Mononuclear cell (primary cell): ENCODE measurements around the gene PCDH19. TPM values are rescaled to one million over a fixed set of nuclear protein-coding genes. Genes with fewer than 3 reads are reported as not detected.

ENCODE experiments used
- H3K27me3 ChIP-seq: 2 replicates; pipeline ENCODE4 v1.6.0; 2011; ENCODE audit warnings: low read length, control low read depth; ENCODE audit not compliant: insufficient read depth
- H3K4me1 ChIP-seq: 2 replicates; pipeline ENCODE4 v1.5.1; 2011; ENCODE audit warnings: mild to moderate bottlenecking, low read length, control low read depth; ENCODE audit not compliant: insufficient read depth
- H3K4me3 ChIP-seq: 2 replicates; pipeline ENCODE4 v1.5.1; 2011; ENCODE audit warnings: mild to moderate bottlenecking, low read length, moderate library complexity
- H3K9me3 ChIP-seq: 2 replicates; pipeline ENCODE4 v1.5.1; 2011; ENCODE audit warnings: low read depth, mild to moderate bottlenecking, control low read depth, low read length
- total RNA-seq: library from RNA; depleted of rRNA; stranded (reverse); fragments of >200 nt; gene quantifications from one replicate; pipeline ENCODE4 v1.2.3, GENCODE V29; 2012

Gene PCDH19
- total RNA-seq, 1 donor, result not detected

DNA sequence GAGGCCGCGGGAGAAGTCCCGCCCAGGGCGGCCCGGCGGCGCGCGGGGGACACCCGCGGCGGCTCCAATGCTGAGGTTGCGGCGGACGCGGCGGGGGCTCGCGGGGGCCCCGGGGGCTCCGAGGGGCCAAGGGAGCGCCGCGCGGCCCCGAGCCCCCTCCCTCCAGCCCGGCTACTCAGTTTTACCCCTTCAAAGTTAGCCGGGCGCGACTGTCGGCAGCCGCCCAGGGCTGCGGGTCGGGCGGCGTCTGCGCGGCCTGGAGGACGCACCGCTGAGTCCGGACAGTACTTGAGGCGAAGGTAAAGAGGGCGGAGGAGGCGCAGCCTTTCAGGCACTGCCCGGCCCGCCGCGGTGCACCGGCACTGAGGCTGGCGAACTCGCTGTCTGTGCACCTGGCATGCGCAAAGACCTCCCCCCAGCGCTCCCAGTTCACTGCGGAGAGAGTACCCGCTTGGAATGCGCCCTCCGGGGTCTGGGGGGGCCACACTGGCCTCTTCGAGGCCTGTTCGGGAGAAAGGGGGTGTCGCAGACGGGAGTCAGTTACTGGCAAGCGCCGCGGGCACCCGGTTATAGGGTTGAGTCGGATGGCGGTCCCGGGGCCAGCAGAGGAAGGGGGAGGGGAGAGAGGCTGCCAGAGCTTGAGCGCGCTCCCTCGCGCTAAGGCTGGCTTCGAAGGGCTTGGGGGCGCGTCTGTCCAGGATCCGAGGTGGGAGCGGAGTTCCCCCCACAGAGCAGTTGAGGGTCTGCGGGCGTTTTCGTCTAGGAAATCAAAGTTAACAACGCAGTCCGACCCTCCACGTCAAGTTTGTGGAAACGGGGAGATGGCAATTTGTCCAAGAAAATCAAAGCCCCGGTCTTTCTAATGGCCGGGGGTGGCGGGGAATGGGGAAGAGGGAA lies 1.1 kb downstream of the PCDH19 start:
- H3K4me1 ChIP-seq, result no peaks in the 10 kb centered on the region
- H3K4me3 ChIP-seq, result no peak overlapping the region
- H3K9me3 ChIP-seq, result no peaks in the 10 kb centered on the region
- peaks cover 58% of the 10 kb centered on the region for H3K27me3 ChIP-seq

DNA sequence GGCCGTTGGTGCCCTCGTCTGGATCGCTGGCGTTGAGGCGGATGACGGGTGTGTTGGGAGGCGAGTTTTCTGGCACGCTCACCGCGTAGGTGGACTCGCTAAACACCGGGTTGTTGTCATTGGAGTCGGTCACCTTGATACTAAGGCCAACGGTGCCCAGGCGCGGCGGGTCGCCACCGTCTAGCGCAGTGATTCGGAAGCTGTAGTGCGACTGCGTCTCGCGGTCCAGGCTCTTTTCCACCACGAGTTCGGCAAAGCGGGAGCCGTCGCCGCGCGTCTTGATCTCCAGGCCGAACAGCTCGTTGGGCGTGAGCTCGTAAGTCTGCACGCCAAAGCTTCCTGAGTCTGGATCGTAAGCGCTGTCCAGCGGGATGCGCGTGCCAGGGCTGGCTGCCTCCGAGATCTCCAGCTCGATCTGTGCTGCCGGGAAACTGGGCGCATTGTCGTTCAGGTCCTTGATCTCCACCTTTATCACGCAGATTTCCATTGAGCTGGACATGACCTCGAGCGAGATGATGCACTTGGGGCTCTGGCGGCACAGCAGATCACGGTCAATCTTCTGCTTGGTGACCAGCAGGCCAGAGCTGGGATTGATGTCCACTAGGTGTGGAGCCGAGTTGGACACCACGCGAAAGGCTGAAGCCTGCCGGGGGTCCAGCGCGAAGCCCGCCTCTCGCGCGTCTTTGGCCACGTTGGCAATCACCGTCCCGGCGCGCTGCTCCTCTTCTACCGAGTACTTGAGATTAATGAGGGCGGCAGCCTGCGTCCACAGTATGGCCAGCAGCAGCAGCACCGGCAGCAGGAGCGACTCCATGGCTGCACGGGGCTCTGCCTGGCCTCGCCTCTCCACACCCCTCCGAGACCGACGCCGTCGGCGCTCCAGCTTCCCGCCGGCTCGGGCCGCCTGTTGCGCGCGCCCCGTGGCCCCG lies 2.0 kb downstream of the PCDH19 start:
- H3K4me1 ChIP-seq, result no peaks in the 10 kb centered on the region
- no peak overlapping the region for H3K4me3 ChIP-seq
- H3K27me3 ChIP-seq, result peaks cover 56% of the 10 kb centered on the region
- H3K9me3 ChIP-seq, result no peaks in the 10 kb centered on the region

DNA sequence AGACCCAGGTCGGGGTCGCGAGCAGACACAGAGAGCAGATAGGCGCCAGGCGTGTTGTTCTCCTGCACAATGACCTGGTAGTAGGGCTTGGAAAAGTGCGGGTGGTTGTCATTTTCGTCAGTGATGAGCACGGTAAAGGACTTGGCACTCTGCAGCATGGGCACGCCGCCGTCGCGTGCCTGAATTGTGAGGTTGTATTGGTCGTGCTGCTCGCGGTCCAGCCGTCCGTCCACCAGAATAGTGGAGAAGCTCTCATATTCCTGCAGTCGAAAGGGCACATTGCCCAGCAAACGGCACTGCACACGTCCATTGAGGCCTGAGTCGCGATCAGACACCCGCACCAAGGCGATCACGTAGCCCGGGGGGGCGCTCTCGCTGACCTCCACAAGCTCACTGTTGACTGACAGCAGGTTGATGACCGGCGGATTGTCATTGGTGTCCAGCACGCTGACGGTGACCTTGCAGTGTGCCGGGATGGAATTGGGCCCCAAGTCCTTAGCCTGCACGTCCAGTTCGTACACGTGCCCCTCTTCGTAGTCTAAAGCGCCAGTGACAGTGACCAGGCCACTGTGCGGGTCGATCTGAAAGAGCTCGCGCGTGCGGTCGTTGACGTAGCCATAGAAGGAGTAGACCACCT lies 2.8 kb downstream of the PCDH19 start:
- Histone ChIP-seq H3K9me3 (no peaks in the 10 kb centered on the region), H3K4me3 (no peak overlapping the region), H3K27me3 (peaks cover 48% of the 10 kb centered on the region), H3K4me1 (no peaks in the 10 kb centered on the region)

DNA sequence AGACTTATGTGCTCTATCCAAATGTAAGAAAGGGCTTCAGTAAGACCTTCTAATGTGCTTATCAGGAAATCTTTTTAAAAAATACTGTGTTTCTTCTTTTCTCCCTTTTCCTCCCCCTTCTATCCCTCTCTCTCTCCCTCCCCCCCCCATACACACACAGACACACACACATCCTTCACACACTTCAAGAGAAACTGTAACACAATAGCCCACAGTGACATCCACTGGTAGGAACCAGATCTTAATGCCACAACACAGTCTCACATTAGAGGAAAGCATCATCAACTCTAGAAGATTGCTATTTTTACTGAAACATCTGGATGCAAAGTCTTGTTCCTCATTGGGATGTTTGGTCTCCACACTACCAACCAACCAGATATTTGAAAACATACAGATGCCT lies 4.6 kb downstream of the PCDH19 start:
- H3K4me1 ChIP-seq, result no peaks in the 10 kb centered on the region
- H3K27me3 ChIP-seq, result peaks cover 38% of the 10 kb centered on the region
- H3K4me3 ChIP-seq, result no peak overlapping the region
- H3K9me3 ChIP-seq, result no peaks in the 10 kb centered on the region

DNA sequence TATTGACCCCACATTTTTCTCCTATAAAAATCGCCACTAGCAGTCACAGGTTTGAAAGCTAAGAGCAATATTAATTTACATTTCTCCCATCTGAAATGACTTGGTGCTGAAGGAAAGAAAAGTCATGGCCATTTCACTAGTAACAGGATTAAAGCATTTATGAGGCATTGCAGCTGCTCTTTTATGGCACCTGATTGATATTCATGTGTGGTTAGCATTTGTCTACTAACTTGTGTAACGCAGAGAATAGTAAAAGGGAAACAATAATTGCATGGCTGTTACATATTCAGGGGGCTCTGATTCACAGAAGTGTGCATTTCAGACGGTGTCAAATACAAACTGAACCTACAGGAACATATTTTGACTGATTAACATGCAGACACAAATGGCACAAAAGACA lies 5.2 kb downstream of the PCDH19 start:
- no peaks in the 10 kb centered on the region for H3K4me1 ChIP-seq
- H3K4me3 ChIP-seq, result no peak overlapping the region
- H3K9me3 ChIP-seq, result no peaks in the 10 kb centered on the region
- H3K27me3 ChIP-seq, result peaks cover 36% of the 10 kb centered on the region

DNA sequence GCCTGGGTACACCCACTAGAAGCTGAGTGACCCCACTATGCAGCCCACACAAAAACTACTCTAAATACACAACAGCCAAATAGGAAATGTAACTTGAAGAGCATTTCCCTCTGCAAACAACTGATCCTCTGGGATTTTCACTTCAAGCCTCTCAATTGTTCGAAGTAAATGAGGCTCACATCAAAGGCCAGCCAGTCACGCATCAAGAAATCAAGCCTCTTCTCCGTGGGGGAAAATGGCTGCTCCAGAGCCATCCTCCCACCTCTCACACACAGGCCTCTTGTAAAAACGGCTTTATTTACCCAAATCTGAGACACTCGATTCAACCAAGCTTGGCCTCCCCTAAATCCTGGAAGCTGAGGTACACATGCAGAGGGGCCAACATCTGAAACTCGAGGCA lies 14.3 kb downstream of the PCDH19 start:
- Histone ChIP-seq H3K4me1 (no peaks in the 10 kb centered on the region), H3K27me3 (no peaks in the 10 kb centered on the region), H3K9me3 (no peaks in the 10 kb centered on the region), H3K4me3 (no peak overlapping the region)

DNA sequence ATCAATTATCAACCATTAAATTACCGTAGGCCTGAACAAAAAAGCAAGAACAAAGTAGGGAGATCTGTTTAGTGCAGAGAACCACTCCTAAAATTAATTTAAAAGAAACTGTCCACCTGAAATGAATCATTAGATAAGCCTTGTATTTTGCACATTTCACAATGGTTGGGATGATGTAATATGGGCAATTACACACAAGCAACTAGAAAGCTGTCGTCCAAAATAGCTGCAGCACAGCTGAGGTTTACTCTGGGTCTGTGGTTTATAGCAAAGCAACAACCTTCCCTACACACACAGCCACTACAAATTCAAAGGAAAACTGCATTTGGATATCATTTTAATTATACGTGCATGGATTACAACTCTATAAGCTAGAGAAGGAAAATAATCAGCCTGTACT lies 28.5 kb downstream of the PCDH19 start:
- no peaks in the 10 kb centered on the region for H3K27me3 ChIP-seq
- H3K9me3 ChIP-seq, result no peaks in the 10 kb centered on the region
- no peak overlapping the region for H3K4me3 ChIP-seq
- H3K4me1 ChIP-seq, result no peaks in the 10 kb centered on the region

DNA sequence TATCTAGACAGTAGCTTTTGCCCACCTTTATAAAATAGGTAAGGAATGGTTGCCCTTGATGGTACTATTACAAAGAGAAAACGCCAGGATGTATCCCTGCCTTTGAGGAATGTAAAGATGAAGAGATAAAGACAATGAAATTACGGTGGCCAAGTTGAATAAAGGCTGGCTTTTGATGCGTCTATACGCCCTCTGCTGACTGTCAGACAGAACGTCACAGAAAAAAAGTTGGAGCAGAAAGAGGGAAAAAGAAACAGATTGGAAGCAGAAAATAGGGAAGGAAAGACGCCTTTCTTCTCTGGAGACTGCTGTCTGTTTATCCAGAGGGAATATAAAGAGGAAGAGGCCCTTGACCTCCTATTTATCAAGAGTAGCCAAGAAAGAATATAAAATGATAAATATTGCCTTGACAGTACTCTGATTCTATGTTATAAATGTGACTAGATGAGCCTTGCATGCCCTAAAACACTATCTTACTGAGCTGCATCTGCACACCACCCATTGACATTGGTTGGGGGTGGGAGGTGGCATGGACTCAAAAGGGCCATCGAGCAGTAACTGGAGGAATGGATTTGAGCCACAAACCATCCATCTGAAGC lies 30.6 kb downstream of the PCDH19 start:
- H3K4me1 ChIP-seq, result no peaks in the 10 kb centered on the region
- H3K4me3 ChIP-seq, result no peak overlapping the region
- no peaks in the 10 kb centered on the region for H3K9me3 ChIP-seq
- H3K27me3 ChIP-seq, result no peaks in the 10 kb centered on the region

DNA sequence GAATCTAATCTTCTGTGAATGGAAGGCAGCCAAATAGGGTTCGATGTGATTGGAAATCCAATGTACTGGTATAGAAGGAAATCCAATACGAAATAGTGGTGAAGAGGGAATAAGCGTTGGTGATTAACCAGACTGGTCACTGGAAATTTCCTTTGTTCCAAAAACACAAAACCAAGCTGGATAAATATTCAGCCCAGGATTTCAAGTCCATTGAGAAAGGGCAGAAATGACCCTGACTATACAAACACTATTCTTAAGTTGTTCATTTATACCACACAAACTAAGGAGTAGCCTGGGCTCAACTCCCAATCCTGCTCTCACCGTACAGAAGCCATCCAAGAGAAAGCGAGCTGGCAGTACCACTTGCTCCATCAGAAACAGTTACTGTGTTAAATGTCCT lies 32.2 kb downstream of the PCDH19 start:
- H3K4me1 ChIP-seq, result no peaks in the 10 kb centered on the region
- no peaks in the 10 kb centered on the region for H3K9me3 ChIP-seq
- no peaks in the 10 kb centered on the region for H3K27me3 ChIP-seq
- no peak overlapping the region for H3K4me3 ChIP-seq

DNA sequence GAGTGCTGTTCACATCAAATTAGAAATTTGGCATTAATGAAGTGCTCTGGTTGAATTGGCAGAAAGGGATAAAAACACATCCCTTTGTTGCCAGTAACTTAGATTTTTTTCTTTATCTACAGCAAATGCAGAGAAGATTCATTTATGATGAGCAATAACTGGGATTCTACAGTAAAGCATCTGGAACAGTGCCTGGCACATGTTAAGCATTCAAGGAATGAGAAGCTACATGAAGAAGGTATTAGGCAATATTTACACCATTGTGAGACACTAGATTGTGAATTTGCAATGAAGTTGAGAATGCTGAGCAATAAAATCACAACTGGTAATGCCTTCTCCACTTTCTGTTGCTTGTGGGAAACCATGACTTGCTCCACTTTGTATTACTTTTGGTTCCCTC lies 33.5 kb downstream of the PCDH19 start:
- Histone ChIP-seq H3K4me3 (no peak overlapping the region), H3K4me1 (no peaks in the 10 kb centered on the region), H3K9me3 (no peaks in the 10 kb centered on the region), H3K27me3 (no peaks in the 10 kb centered on the region)

DNA sequence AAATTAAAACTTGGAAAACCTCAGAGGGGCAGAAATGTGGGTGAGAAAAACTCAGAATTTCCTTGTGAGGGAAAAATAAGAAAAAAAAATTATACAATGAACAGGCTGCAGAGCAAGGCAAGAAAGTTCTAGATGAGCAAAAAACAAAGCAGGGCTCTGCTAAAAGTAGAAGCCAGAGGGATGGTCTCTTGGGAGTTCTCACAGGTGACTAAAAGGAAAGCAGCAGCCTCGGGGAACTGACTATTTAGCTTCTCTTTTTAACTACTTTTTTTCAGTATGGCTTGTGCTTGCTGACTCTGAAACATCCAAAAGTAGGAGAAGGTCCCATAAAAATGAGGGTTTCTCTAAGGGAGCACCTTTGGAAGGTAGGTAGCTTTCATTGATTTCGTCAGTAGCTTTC lies 36.4 kb downstream of the PCDH19 start:
- Histone ChIP-seq H3K9me3 (no peaks in the 10 kb centered on the region), H3K27me3 (no peaks in the 10 kb centered on the region), H3K4me3 (no peak overlapping the region), H3K4me1 (no peaks in the 10 kb centered on the region)

DNA sequence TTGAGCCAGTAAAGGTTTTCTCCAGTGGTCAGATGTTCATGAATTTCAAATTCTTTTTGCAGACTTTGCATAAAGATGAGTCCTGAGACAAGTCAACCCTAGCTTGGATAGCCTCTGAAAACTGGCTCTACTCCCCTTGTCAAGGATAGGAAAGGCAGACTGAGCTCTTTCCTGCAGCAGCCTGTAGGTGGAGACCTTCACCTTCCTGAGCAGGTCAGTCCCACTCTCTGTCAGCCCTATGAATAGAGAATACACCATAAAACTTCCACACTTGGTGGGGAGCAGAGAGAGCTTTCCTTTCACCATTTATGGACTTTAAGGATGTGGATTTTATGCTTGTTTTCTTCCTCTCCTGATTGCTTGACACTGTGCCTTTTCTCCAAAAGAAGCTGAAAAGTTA lies 41.9 kb downstream of the PCDH19 start:
- Histone ChIP-seq H3K4me1 (no peaks in the 10 kb centered on the region), H3K9me3 (no peaks in the 10 kb centered on the region), H3K4me3 (no peak overlapping the region), H3K27me3 (no peaks in the 10 kb centered on the region)

DNA sequence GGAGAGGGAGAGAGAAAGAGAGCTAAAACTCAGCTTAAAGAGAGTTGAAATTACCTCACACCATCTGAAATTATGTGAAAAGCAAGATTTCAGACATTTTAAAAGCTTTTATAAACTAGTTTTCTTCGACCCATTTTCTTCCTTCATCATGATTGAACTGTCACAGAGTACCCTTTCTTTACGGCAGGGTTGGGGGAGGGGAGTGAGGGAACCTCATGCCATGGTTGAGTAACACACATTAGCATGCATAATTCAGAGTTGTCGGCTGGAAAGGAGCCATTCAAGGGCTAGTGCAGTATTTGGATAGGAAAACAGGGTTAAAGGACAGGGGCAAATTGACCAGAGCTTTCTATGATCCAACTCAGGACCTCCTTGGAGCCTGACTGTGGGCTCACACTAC lies 46.2 kb downstream of the PCDH19 start:
- Histone ChIP-seq H3K9me3 (no peaks in the 10 kb centered on the region), H3K4me3 (no peak overlapping the region), H3K27me3 (no peaks in the 10 kb centered on the region), H3K4me1 (no peaks in the 10 kb centered on the region)

DNA sequence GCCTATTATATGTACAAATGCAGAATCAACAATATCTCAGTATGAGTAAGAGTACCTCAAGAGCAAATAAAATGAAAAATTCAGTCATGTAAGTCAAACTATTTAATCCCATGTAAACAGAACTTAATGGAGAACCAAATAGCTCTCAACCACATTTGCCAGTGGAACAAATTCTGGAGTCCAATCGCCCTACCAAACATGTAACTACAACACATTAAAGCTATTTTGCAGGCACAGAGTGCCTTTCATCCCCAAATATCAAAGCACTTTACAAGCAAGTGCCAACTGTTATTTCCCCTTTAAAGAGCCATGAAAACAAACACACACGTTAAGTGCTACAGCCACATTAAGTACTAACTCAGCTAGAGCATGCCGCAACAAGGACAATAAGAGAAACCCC lies 51.3 kb downstream of the PCDH19 start:
- Histone ChIP-seq H3K4me3 (no peak overlapping the region), H3K4me1 (no peaks in the 10 kb centered on the region), H3K27me3 (no peaks in the 10 kb centered on the region), H3K9me3 (no peaks in the 10 kb centered on the region)
